A549 (cell line): ENCODE results near the gene PRDM5.

Experiments used
- FOSL2 ChIP-seq, 2 experiments: fragments of 450-650 bp in 1 of 2; fragments of >200 bp in 1 of 2; sonication (Bioruptor Twin) in 1 of 2; formaldehyde crosslinking; IDR thresholded peaks; 2 replicates each; pipeline versions ENCODE4 v1.5.0 to v1.6.1; 2016 to 2020; ENCODE audit warnings: mild to moderate bottlenecking in 1 of 2, moderate library complexity in 1 of 2
- NR3C1 ChIP-seq: fragments of >200 bp; sonication (Bioruptor Twin); formaldehyde crosslinking; IDR thresholded peaks from 3 replicates; pipeline ENCODE4 v1.6.1; 2017
- POLR2A ChIP-seq: IDR thresholded peaks from 2 replicates; pipeline ENCODE4 v1.6.1; 2012; ENCODE audit warnings: mild to moderate bottlenecking, low read length
- RCOR1 ChIP-seq: fragments of 150-350 bp; IDR thresholded peaks from 2 replicates; pipeline ENCODE4 v1.6.1; 2014; ENCODE audit warnings: antibody characterized with exemption, low read length, low read depth
- RFX5 ChIP-seq: fragments of 450-650 bp; IDR thresholded peaks from 2 replicates; pipeline ENCODE4 v1.7.1; 2014; ENCODE audit warnings: antibody characterized with exemption, mild to moderate bottlenecking, moderate library complexity
- TF ChIP-seq, protein P1 (sequence below): fragments of 450-650 bp; IDR thresholded peaks from 2 replicates; pipeline ENCODE4 v1.6.1; 2014; ENCODE audit warnings: antibody characterized with exemption
- TF ChIP-seq, protein P2 (sequence below): fragments of >200 bp; sonication (Bioruptor Twin); formaldehyde crosslinking; IDR thresholded peaks from 3 replicates; pipeline ENCODE4 v1.5.1; 2016

DNA sequence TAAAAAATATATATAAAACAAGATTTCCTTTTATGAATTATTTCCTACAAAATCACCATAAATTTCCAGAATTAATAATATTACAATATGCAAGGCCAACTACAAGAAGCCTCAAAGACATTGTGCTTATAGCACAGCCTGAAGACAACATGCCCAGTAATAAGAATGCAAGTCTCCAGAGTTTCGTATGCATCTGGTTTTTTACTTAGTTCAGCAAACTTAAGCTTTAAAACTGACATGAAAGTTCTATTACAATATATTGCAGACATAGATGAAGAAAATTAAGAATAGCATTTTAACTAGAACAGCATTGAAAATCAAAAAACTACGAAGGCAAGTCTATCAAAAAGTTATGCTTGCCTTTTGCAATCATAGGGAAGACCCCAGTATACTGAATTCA is 107.6 kb downstream of the PRDM5 start:
- TF ChIP-seq NR3C1 = no peak
- no peak for TF ChIP-seq RFX5
- no peak for TF ChIP-seq FOSL2 (IDR thresholded peaks at IDR 0.05)
- TF ChIP-seq FOSL2 (CRISPR knock-in tag; IDR thresholded peaks at IDR 0.05) = no peak
- TF ChIP-seq, protein P1, sequence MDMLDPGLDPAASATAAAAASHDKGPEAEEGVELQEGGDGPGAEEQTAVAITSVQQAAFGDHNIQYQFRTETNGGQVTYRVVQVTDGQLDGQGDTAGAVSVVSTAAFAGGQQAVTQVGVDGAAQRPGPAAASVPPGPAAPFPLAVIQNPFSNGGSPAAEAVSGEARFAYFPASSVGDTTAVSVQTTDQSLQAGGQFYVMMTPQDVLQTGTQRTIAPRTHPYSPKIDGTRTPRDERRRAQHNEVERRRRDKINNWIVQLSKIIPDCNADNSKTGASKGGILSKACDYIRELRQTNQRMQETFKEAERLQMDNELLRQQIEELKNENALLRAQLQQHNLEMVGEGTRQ = no peak
- TF ChIP-seq, protein P2, sequence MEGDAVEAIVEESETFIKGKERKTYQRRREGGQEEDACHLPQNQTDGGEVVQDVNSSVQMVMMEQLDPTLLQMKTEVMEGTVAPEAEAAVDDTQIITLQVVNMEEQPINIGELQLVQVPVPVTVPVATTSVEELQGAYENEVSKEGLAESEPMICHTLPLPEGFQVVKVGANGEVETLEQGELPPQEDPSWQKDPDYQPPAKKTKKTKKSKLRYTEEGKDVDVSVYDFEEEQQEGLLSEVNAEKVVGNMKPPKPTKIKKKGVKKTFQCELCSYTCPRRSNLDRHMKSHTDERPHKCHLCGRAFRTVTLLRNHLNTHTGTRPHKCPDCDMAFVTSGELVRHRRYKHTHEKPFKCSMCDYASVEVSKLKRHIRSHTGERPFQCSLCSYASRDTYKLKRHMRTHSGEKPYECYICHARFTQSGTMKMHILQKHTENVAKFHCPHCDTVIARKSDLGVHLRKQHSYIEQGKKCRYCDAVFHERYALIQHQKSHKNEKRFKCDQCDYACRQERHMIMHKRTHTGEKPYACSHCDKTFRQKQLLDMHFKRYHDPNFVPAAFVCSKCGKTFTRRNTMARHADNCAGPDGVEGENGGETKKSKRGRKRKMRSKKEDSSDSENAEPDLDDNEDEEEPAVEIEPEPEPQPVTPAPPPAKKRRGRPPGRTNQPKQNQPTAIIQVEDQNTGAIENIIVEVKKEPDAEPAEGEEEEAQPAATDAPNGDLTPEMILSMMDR = no peak
- TF ChIP-seq RCOR1 = no peak
- no peak for TF ChIP-seq POLR2A
